Measurements from ENCODE around the gene PDE4B.
"Not testable (repeated sequence)": the region's sequence is repeated elsewhere in the genome, so short reads cannot be mapped to it uniquely, and the experiment has no call there.

PDE4B gene

DNA sequence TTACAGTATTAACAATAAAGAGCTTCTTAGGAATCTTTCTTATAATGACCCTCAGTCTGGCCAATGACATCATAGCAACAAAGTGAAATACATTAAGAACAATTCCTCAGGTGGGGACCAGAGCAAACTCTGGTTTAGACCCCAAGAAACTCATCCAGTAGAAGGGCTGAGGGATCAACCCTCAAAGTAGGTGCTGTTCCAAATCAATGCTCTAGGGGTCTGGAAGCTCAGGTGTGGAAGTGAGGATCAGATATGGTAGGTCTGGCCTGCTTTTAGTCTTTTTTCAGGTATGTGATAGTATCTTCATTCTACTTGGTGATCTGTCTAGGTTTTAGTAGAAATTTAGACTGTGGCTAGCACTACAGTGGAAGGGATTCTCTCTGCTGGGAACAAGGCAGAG, 291.7 kb downstream of the PDE4B start:
- Mint-ChIP-seq H3K4me3 (no peak overlapping the region), H3K4me1 (ENCODE audit: low read depth) (no peaks in the 10 kb centered on the region), H3K27ac (no peak overlapping the region), H3K9me3 (no peaks in the 10 kb centered on the region), H3K36me3 (ENCODE audit: low read depth) (no peaks in the 10 kb centered on the region), H3K27me3 (peaks cover 26% of the 10 kb centered on the region)

GRCh38 chr1:66085600-66085999, 292.9 kb downstream of the PDE4B start:
- H3K27ac Mint-ChIP-seq: no peak overlapping the region
- H3K4me3 Mint-ChIP-seq: no peak overlapping the region
- peaks cover 25% of the 10 kb centered on the region for H3K27me3 Mint-ChIP-seq
- no peaks in the 10 kb centered on the region for H3K36me3 Mint-ChIP-seq (ENCODE audit: low read depth)
- H3K9me3 Mint-ChIP-seq: no peaks in the 10 kb centered on the region
- H3K4me1 Mint-ChIP-seq (ENCODE audit: low read depth): no peaks in the 10 kb centered on the region

GRCh38 chr1:66088787-66089186, 296.1 kb downstream of the PDE4B start:
- Mint-ChIP-seq H3K4me1 (ENCODE audit: low read depth) (peaks cover 6% of the 10 kb centered on the region), H3K36me3 (ENCODE audit: low read depth) (no peaks in the 10 kb centered on the region), H3K9me3 (no peaks in the 10 kb centered on the region), H3K27me3 (peaks cover 17% of the 10 kb centered on the region), H3K27ac (no peak overlapping the region), H3K4me3 (no peak overlapping the region)

GRCh38 chr1:66090859-66091457, 298.3 kb downstream of the PDE4B start:
- Mint-ChIP-seq H3K4me1 (ENCODE audit: low read depth) (peaks cover 6% of the 10 kb centered on the region), H3K27ac (no peak overlapping the region), H3K4me3 (no peak overlapping the region), H3K27me3 (peaks cover 11% of the 10 kb centered on the region), H3K36me3 (ENCODE audit: low read depth) (no peaks in the 10 kb centered on the region), H3K9me3 (no peaks in the 10 kb centered on the region)

DNA sequence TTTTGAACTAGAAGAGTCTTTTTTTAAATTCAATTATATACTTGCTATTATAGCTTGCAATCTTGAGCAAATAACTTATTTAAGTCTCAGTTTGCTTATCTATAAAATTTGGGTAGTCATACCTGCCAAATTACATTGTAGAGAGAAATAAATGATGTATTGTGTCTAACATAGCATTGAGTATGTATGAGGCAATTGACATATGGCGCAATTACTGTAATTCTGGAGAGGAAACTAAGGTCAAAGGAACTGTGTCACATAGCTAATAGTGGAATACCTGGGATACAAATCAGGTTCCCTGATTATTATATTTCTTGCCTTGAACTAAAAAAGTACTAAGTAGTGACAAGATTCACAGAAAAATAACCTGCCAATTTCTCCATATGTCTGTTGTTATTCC, 302.5 kb downstream of the PDE4B start:
- Mint-ChIP-seq H3K4me3 (no peak overlapping the region), H3K36me3 (ENCODE audit: low read depth) (no peaks in the 10 kb centered on the region), H3K4me1 (ENCODE audit: low read depth) (peaks cover 6% of the 10 kb centered on the region), H3K27me3 (no peaks in the 10 kb centered on the region), H3K9me3 (peaks cover 5% of the 10 kb centered on the region), H3K27ac (no peak overlapping the region)

GRCh38 chr1:66100959-66101358, 308.3 kb downstream of the PDE4B start:
- H3K4me3 Mint-ChIP-seq; H3K36me3 Mint-ChIP-seq (ENCODE audit: low read depth); H3K27me3 Mint-ChIP-seq; H3K27ac Mint-ChIP-seq; H3K9me3 Mint-ChIP-seq; H3K4me1 Mint-ChIP-seq (ENCODE audit: low read depth): not testable (repeated sequence)

- not testable (repeated sequence) for H3K36me3 Mint-ChIP-seq (ENCODE audit: low read depth); H3K4me1 Mint-ChIP-seq (ENCODE audit: low read depth); H3K27ac Mint-ChIP-seq; H3K4me3 Mint-ChIP-seq; H3K27me3 Mint-ChIP-seq; H3K9me3 Mint-ChIP-seq
These were observed 311.4 kb downstream of the PDE4B start for GRCh38 chr1:66104076-66104475.

DNA sequence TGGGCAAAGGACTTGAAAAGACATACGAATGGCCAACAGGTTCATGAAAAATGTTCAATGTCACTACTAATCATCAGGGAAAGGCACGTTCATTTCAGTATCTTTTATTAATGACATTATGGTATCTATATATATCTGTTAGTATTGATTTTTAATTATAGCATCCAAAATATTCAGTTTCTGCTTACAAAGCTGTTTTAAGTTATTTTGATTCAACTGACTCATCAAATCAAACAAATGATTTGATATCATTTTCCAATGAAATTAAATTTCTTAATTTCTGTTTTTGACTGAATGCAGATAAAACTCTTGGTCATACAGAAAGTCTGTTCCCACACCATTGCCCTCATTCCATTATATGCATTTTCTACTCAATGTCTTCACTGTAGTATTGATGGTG, 315.9 kb downstream of the PDE4B start:
- no peaks in the 10 kb centered on the region for H3K9me3 Mint-ChIP-seq
- no peaks in the 10 kb centered on the region for H3K36me3 Mint-ChIP-seq (ENCODE audit: low read depth)
- H3K4me3 Mint-ChIP-seq: no peak overlapping the region
- H3K27ac Mint-ChIP-seq: no peak overlapping the region
- H3K4me1 Mint-ChIP-seq (ENCODE audit: low read depth): no peaks in the 10 kb centered on the region
- H3K27me3 Mint-ChIP-seq: peaks cover 7% of the 10 kb centered on the region

DNA sequence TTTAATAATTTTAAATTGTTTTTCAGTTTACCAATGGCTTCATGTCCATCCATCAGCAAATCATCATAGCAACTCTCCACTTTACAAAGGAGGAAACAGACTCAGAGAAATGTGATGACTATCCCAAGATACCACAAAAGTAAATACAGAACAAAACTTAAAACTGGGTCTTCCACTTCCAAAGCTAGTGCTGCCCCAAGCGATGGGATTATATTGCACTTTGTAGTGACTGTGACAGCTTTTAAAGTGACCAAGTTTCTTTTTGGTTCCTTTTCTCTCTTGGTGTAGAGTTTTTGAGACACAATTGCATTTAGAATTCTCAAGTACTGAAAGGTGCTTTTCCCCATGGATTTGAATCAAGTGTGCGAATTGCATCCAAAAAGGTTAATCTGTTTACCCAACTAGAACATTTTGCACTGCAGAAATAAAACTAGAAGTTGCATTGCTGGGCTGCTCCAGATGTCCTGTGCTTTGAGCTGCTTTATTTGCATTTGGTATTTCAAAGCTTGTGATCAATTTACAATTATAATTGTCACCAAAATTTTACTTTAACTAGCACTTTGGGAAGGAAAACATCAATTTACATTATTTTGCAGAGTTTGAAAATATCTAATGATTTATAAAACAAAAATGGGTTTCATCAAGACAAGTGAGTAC, 320.2 kb downstream of the PDE4B start:
- no peak overlapping the region for H3K4me3 Mint-ChIP-seq
- H3K27ac Mint-ChIP-seq: no peak overlapping the region
- no peaks in the 10 kb centered on the region for H3K36me3 Mint-ChIP-seq (ENCODE audit: low read depth)
- H3K4me1 Mint-ChIP-seq (ENCODE audit: low read depth): no peaks in the 10 kb centered on the region
- H3K27me3 Mint-ChIP-seq: peaks cover 7% of the 10 kb centered on the region
- H3K9me3 Mint-ChIP-seq: no peaks in the 10 kb centered on the region

DNA sequence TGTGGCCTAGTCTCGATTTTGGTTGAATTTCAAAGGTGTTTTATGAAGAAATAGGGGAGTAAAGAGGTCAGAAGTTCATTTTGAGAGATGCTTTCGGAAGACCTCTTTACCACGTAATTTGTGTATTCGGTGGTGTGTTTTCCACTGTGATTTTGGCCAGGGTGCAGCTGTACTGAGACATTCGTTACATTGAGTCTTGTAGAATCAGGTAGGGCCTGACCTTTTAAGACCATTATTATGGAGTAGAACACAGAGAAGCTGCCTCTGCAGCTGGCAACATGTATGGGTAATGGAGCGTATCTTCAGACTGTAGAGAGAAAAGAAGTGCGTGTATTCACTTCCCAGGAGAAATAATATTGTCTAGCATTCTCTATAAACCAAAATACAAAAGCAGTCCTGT, 326.5 kb downstream of the PDE4B start:
- H3K4me1 Mint-ChIP-seq (ENCODE audit: low read depth): no peaks in the 10 kb centered on the region
- peaks cover 3% of the 10 kb centered on the region for H3K27me3 Mint-ChIP-seq
- no peaks in the 10 kb centered on the region for H3K36me3 Mint-ChIP-seq (ENCODE audit: low read depth)
- no peaks in the 10 kb centered on the region for H3K9me3 Mint-ChIP-seq
- H3K27ac Mint-ChIP-seq: no peak overlapping the region
- H3K4me3 Mint-ChIP-seq: no peak overlapping the region

GRCh38 chr1:66124670-66125069, 332.0 kb downstream of the PDE4B start:
- Mint-ChIP-seq H3K4me3 (no peak overlapping the region), H3K27me3 (peaks cover 16% of the 10 kb centered on the region), H3K9me3 (peaks cover 8% of the 10 kb centered on the region), H3K36me3 (ENCODE audit: low read depth) (peaks cover 7% of the 10 kb centered on the region), H3K4me1 (ENCODE audit: low read depth) (peaks cover 8% of the 10 kb centered on the region), H3K27ac (no peak overlapping the region)

- not testable (repeated sequence) for H3K27ac Mint-ChIP-seq; H3K4me1 Mint-ChIP-seq (ENCODE audit: low read depth); H3K4me3 Mint-ChIP-seq
- Mint-ChIP-seq H3K27me3 (peaks cover 12% of the 10 kb centered on the region), H3K9me3 (peaks cover 12% of the 10 kb centered on the region), H3K36me3 (ENCODE audit: low read depth) (peaks cover 11% of the 10 kb centered on the region)
These were observed 335.9 kb downstream of the PDE4B start for GRCh38 chr1:66128641-66129040.

DNA sequence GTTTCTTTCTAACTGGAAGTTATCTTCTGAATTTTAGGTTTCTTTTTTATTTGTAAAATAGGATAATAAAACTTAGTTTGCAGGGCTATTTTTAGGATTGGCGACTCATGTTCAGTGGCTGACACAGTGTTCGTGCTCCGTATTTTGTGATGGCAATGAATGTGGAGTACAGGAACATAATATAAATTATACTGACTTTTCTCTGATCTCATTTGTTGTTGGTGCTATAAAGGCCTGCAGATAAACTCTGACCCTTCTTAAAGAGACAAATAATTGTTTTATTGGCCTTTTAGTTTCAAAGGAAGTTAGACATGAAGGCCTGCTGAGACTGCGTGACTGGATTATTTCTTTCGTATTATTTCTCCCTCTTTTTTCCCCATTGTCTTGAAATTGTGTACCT, 339.6 kb downstream of the PDE4B start:
- Mint-ChIP-seq H3K36me3 (ENCODE audit: low read depth) (peaks cover 11% of the 10 kb centered on the region), H3K27me3 (peaks cover 6% of the 10 kb centered on the region), H3K9me3 (peaks cover 12% of the 10 kb centered on the region), H3K4me1 (ENCODE audit: low read depth) (peaks cover 14% of the 10 kb centered on the region), H3K4me3 (no peak overlapping the region), H3K27ac (no peak overlapping the region)

DNA sequence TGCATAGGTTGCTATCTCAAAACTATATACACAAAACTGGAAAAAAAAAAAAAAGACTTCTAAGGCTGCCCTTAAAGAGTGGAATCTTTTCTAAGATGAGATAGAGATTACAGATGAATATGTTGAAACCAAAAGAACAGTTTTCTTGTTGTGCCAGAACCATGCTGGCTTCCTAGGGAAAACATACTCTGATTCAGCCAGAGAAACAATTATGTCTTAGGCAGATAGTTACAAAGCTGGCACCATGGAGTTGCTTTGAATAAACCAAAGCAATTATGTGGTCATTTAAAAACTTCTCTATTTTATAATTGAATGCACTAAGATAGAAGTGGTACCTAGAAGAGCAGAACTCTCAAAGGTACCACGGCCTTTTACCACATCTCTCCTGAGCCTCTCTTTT, 341.3 kb downstream of the PDE4B start:
- H3K27me3 Mint-ChIP-seq: peaks cover 6% of the 10 kb centered on the region
- H3K36me3 Mint-ChIP-seq (ENCODE audit: low read depth): peaks cover 4% of the 10 kb centered on the region
- H3K9me3 Mint-ChIP-seq: peaks cover 4% of the 10 kb centered on the region
- peaks cover 10% of the 10 kb centered on the region for H3K4me1 Mint-ChIP-seq (ENCODE audit: low read depth)
- H3K4me3 Mint-ChIP-seq: no peak overlapping the region
- H3K27ac Mint-ChIP-seq: no peak overlapping the region

- Mint-ChIP-seq H3K27me3 (peaks cover 6% of the 10 kb centered on the region), H3K4me3 (no peak overlapping the region), H3K27ac (no peak overlapping the region), H3K4me1 (ENCODE audit: low read depth) (peaks cover 10% of the 10 kb centered on the region), H3K9me3 (peaks cover 4% of the 10 kb centered on the region), H3K36me3 (ENCODE audit: low read depth) (peaks cover 4% of the 10 kb centered on the region)
These were observed 342.5 kb downstream of the PDE4B start for GRCh38 chr1:66135161-66135560.

- H3K27ac Mint-ChIP-seq; H3K4me3 Mint-ChIP-seq; H3K36me3 Mint-ChIP-seq (ENCODE audit: low read depth); H3K27me3 Mint-ChIP-seq; H3K4me1 Mint-ChIP-seq (ENCODE audit: low read depth); H3K9me3 Mint-ChIP-seq: not testable (repeated sequence)
These were observed 343.7 kb downstream of the PDE4B start for GRCh38 chr1:66136423-66136822.

All from stimulated activated naive CD8-positive, alpha-beta T cell treated with anti-CD3 and anti-CD28 coated beads, Interleukin-15, Interleukin-2, amounts not matched to agents 100 ng/mL and 50 ng/mL, for 24 hours (primary cell).